ENCODE data around the gene HEPACAM. TPM values are rescaled to one million over a fixed set of nuclear protein-coding genes. Genes with fewer than 3 reads are reported as not detected.

The HEPACAM gene
- total RNA-seq, 8 experiments from 2014 or later, result 0.05 to 14.0 (median 0.12) TPM; not detected in 2

- ATAC-seq (replicated peaks in 6 of 8), result no peak
- H3K4me3 ChIP-seq, result no peak overlapping the region
- in situ Hi-C loops (cut with MboI; ENCODE audit: low pct_unique_long_range_greater_than_20kb in 2 of 9, low sequenced_read_pairs in 9 of 9, unreplicated experiment in 9 of 9), result no loop called here
- H3K27ac ChIP-seq, result no peak overlapping the region
- peaks cover 0 to 10% of the 10 kb centered on the region in 2 donors for H3K4me1 ChIP-seq (replicated peaks in 1 of 2)
Observed at GRCh38 chr11:124916370-124916710, 19.5 kb downstream of the HEPACAM start.

GRCh38 chr11:124915541-124916369 lies 20.1 kb downstream of the HEPACAM start:
- ATAC-seq (replicated peaks in 6 of 8), result peak in 2 of 8 experiments; percentile 17 to 19
- WGBS, 10 experiments, result 17 to 80% (median 80%) methylated on average over 1 of the region's 3 CpGs; no CpG with 5 or more reads in 4 of the 10 experiments
- no peak overlapping the region for H3K4me3 ChIP-seq
- H3K4me1 ChIP-seq (replicated peaks in 1 of 2), result peaks cover 0 to 10% of the 10 kb centered on the region in 2 donors
- in situ Hi-C loops (cut with MboI; ENCODE audit: low pct_unique_long_range_greater_than_20kb in 2 of 9, low sequenced_read_pairs in 9 of 9, unreplicated experiment in 9 of 9), result no loop called here
- H3K27ac ChIP-seq, result no peak overlapping the region

- Histone ChIP-seq H3K27ac (no peak overlapping the region), H3K4me1 (replicated peaks in 1 of 2) (peaks cover 2 to 6% of the 10 kb centered on the region in 2 donors), H3K4me3 (no peak overlapping the region)
- in situ Hi-C loops (cut with MboI; ENCODE audit: low pct_unique_long_range_greater_than_20kb in 2 of 9, low sequenced_read_pairs in 9 of 9, unreplicated experiment in 9 of 9), result no loop called here
- WGBS, 10 experiments, result 75 to 100% (median 100%) methylated on average over 1 of the region's 1 CpG; no CpG with 5 or more reads in 1 of the 10 experiments
- no peak for ATAC-seq (replicated peaks in 6 of 8)
Observed at GRCh38 chr11:124902616-124903015, 33.2 kb downstream of the HEPACAM start.

- WGBS, 10 experiments, result 0 to 100% (median 80%) methylated on average over 1 to 4 of the region's 5 CpGs; no CpG with 5 or more reads in 4 of the 10 experiments
Observed at GRCh38 chr11:124900464-124900863, 35.4 kb downstream of the HEPACAM start.

GRCh38 chr11:124899383-124900145 lies 36.3 kb downstream of the HEPACAM start:
- Histone ChIP-seq H3K4me1 (replicated peaks in 1 of 2) (peaks cover 4 to 6% of the 10 kb centered on the region in 2 donors), H3K4me3 (no peak overlapping the region), H3K27ac (no peak overlapping the region)
- in situ Hi-C loops (cut with MboI; ENCODE audit: low pct_unique_long_range_greater_than_20kb in 2 of 9, low sequenced_read_pairs in 9 of 9, unreplicated experiment in 9 of 9), result no loop called here
- WGBS, 10 experiments, result 10 to 89% (median 60%) methylated on average over 1 to 6 of the region's 6 CpGs; no CpG with 5 or more reads in 1 of the 10 experiments
- ATAC-seq (replicated peaks in 6 of 8), result peak in 1 of 8 experiments; percentile 17

More at GRCh38 chr11:124900464-124900863, 35.4 kb downstream of the HEPACAM start:
- Histone ChIP-seq H3K27ac (no peak overlapping the region), H3K4me3 (no peak overlapping the region), H3K4me1 (replicated peaks in 1 of 2) (peaks cover 4 to 6% of the 10 kb centered on the region in 2 donors)
- ATAC-seq (replicated peaks in 6 of 8), result peak; percentile 57 to 87 (median 76)
- in situ Hi-C loops (cut with MboI; ENCODE audit: low pct_unique_long_range_greater_than_20kb in 2 of 9, low sequenced_read_pairs in 9 of 9, unreplicated experiment in 9 of 9), result no loop called here

- Histone ChIP-seq H3K4me3 (no peak overlapping the region), H3K4me1 (replicated peaks in 1 of 2) (peaks cover 4 to 6% of the 10 kb centered on the region in 2 donors), H3K27ac (no peak overlapping the region)
- peak in 3 of 8 experiments; percentile 1 to 58 (median 31) for ATAC-seq (replicated peaks in 6 of 8)
- 0 to 100% (median 45%) methylated on average over 1 to 4 of the region's 5 CpGs; no CpG with 5 or more reads in 2 of the 10 experiments for WGBS, 10 experiments
- in situ Hi-C loops (cut with MboI; ENCODE audit: low pct_unique_long_range_greater_than_20kb in 2 of 9, low sequenced_read_pairs in 9 of 9, unreplicated experiment in 9 of 9), result no loop called here
Observed at GRCh38 chr11:124898711-124899110, 37.1 kb downstream of the HEPACAM start.

- no peak overlapping the region for H3K4me3 ChIP-seq
- in situ Hi-C loops (cut with MboI; ENCODE audit: low pct_unique_long_range_greater_than_20kb in 2 of 9, low sequenced_read_pairs in 9 of 9, unreplicated experiment in 9 of 9), result no loop called here
- peak in 3 of 8 experiments; percentile 39 to 82 (median 57) for ATAC-seq (replicated peaks in 6 of 8)
- H3K4me1 ChIP-seq (replicated peaks in 1 of 2), result peaks cover 4 to 6% of the 10 kb centered on the region in 2 donors
- H3K27ac ChIP-seq, result no peak overlapping the region
- 0 to 100% (median 60%) methylated on average over 1 to 3 of the region's 3 CpGs for WGBS, 10 experiments
Observed at GRCh38 chr11:124898263-124898680, 37.6 kb downstream of the HEPACAM start.

- H3K4me3 ChIP-seq, result no peak within 1 kb of the TSS
- H3K4me1 ChIP-seq (replicated peaks in 1 of 2), result peaks cover 4 to 6% of the 10 kb centered on the region in 2 donors
- H3K27ac ChIP-seq, result no peak within 1 kb of the TSS
- in situ Hi-C loops (cut with MboI; ENCODE audit: low pct_unique_long_range_greater_than_20kb in 2 of 9, low sequenced_read_pairs in 9 of 9, unreplicated experiment in 9 of 9), result no loop called here
- 0 to 100% (median 78%) methylated on average over 1 to 8 of the region's 12 CpGs; no CpG with 5 or more reads in 5 of the 10 experiments for WGBS, 10 experiments
- no peak for ATAC-seq (replicated peaks in 6 of 8)
Observed at GRCh38 chr11:124897674-124898262, 38.1 kb downstream of the HEPACAM start, which contains the start of gene ROBO4. Gene ROBO4 (minus strand): TSS chr11:124897865. CDS start chr11:124897795, 70 bp downstream.

- Histone ChIP-seq H3K27ac (no peak overlapping the region), H3K4me1 (replicated peaks in 1 of 2) (peaks cover 4 to 6% of the 10 kb centered on the region in 2 donors), H3K4me3 (no peak overlapping the region)
- in situ Hi-C loops (cut with MboI; ENCODE audit: low pct_unique_long_range_greater_than_20kb in 2 of 9, low sequenced_read_pairs in 9 of 9, unreplicated experiment in 9 of 9), result no loop called here
- ATAC-seq (replicated peaks in 6 of 8), result peak in 2 of 8 experiments; percentile 7 to 39
- 0 to 100% (median 60%) methylated on average over 1 to 2 of the region's 9 CpGs; no CpG with 5 or more reads in 5 of the 10 experiments for WGBS, 10 experiments
Observed at GRCh38 chr11:124896821-124897391, 38.9 kb downstream of the HEPACAM start.

- in situ Hi-C loops (cut with MboI; ENCODE audit: low pct_unique_long_range_greater_than_20kb in 2 of 9, low sequenced_read_pairs in 9 of 9, unreplicated experiment in 9 of 9), result no loop called here
- Histone ChIP-seq H3K4me3 (no peak overlapping the region), H3K4me1 (replicated peaks in 1 of 2) (peaks cover 4 to 6% of the 10 kb centered on the region in 2 donors), H3K27ac (no peak overlapping the region)
- WGBS, 10 experiments, result 60 to 100% (median 91%) methylated on average over 1 to 11 of the region's 16 CpGs; no CpG with 5 or more reads in 6 of the 10 experiments
- no peak for ATAC-seq (replicated peaks in 6 of 8)
Observed at GRCh38 chr11:124896071-124896750, 39.6 kb downstream of the HEPACAM start.

GRCh38 chr11:124895471-124895971 lies 40.3 kb downstream of the HEPACAM start:
- in situ Hi-C loops (cut with MboI; ENCODE audit: low pct_unique_long_range_greater_than_20kb in 2 of 9, low sequenced_read_pairs in 9 of 9, unreplicated experiment in 9 of 9), result no loop called here
- Histone ChIP-seq H3K27ac (no peak overlapping the region), H3K4me1 (replicated peaks in 1 of 2) (peaks cover 10 to 13% of the 10 kb centered on the region in 2 donors), H3K4me3 (no peak overlapping the region)
- WGBS, 10 experiments, result 73 to 100% (median 94%) methylated on average over 2 to 9 of the region's 20 CpGs; no CpG with 5 or more reads in 7 of the 10 experiments
- no peak for ATAC-seq (replicated peaks in 6 of 8)
